NCI-H345 (cell line): ENCODE results near the gene ZDHHC14.

ENCODE experiments used
- DNase-seq: peaks from one replicate; lab custom pipeline; 2025; lab: John Stamatoyannopoulos, UW

The ZDHHC14 gene

GRCh38 chr6:157518397-157519250 lies 137.6 kb downstream of the ZDHHC14 start:
- DNase-seq: no peak

- no peak for DNase-seq
These were observed 138.5 kb downstream of the ZDHHC14 start for GRCh38 chr6:157519255-157520116.

- no peak for DNase-seq
These were observed 139.1 kb downstream of the ZDHHC14 start for GRCh38 chr6:157520117-157520406.

- no peak for DNase-seq
These were observed 139.8 kb downstream of the ZDHHC14 start for GRCh38 chr6:157520596-157521361.

GRCh38 chr6:157521362-157522335 lies 140.7 kb downstream of the ZDHHC14 start:
- DNase-seq: no peak

- DNase-seq: no peak
These were observed 141.5 kb downstream of the ZDHHC14 start for GRCh38 chr6:157522472-157522871.

GRCh38 chr6:157524735-157525134 lies 143.7 kb downstream of the ZDHHC14 start:
- no peak for DNase-seq

GRCh38 chr6:157525292-157525889 lies 144.4 kb downstream of the ZDHHC14 start:
- no peak for DNase-seq

- no peak for DNase-seq
These were observed 145.0 kb downstream of the ZDHHC14 start for GRCh38 chr6:157525918-157526425.

- DNase-seq: no peak
These were observed 146.5 kb downstream of the ZDHHC14 start for GRCh38 chr6:157527471-157527907.

- DNase-seq: no peak
These were observed 148.1 kb downstream of the ZDHHC14 start for GRCh38 chr6:157528931-157529653.

GRCh38 chr6:157529654-157530039 lies 148.7 kb downstream of the ZDHHC14 start:
- no peak for DNase-seq

GRCh38 chr6:157530126-157530525 lies 149.1 kb downstream of the ZDHHC14 start:
- no peak for DNase-seq

- DNase-seq: no peak
These were observed 149.8 kb downstream of the ZDHHC14 start for GRCh38 chr6:157530724-157531168.

- no peak for DNase-seq
These were observed 150.4 kb downstream of the ZDHHC14 start for GRCh38 chr6:157531169-157531985.

- no peak for DNase-seq
These were observed 151.0 kb downstream of the ZDHHC14 start for GRCh38 chr6:157531986-157532365.

- DNase-seq: no peak
These were observed 152.3 kb downstream of the ZDHHC14 start for GRCh38 chr6:157533048-157533871.
